Activated T-cell treated with anti-CD3 and anti-CD28 coated beads for 4 hours (primary cell): Measurements from ENCODE around the gene SUGCT.

Experiments used
- DNase-seq: peaks from one replicate; pipeline ENCODE4 v3.0.0-alpha.2; 2020

The SUGCT gene

DNA sequence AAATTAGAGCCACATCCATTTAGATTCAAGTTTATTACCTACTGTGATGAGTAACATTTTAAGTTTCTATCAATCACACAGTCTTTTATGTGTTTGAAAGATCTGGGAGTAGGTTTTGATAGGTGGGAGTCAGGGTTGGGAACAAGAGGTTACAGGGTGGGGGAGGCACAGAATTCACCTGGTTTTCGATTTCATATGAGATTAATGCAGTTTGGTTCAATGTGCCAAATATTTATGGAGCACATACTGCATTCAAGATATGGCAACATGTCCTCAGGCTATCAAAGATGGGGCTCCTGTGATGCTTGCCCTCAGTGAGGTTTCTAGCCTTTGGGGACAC is 564.1 kb downstream of the SUGCT start:
- no peak for DNase-seq

DNA sequence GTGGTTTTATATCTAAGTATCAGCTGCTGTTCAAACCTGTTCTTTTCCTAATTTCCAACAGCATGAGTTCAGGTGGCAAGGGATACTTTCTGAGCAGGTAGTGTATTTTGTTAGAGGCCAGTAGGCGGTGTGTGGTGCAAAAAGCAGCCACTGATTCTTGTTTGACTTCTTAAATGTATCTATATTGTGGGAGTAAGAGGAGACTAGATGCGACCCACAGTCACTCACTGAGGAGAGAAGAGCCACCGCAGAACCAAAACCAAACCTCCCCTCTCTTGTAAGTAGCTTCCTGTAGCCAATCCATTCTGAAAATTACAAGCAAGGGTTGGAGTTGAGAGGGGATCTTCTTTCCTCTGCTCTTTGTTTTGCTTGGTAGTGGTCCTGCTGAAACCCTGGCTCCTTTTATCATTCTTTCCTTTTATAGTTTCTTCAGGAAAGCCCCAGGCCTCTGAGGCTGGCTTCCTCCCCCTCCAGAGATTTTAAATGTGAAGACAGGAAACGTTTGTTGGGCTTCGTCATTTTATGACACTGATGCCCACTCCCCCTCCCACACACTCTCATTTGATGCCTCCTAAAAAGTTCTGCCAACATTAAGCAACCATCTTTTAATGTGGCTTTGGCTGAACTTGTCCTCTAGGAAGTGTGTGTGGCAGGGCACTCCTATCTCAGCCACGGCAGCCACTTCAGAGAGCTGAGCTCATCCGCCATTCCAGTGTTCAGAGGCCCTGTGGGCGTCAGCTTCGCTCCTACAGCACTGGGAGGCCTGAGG is 566.0 kb downstream of the SUGCT start:
- DNase-seq = no peak

DNA sequence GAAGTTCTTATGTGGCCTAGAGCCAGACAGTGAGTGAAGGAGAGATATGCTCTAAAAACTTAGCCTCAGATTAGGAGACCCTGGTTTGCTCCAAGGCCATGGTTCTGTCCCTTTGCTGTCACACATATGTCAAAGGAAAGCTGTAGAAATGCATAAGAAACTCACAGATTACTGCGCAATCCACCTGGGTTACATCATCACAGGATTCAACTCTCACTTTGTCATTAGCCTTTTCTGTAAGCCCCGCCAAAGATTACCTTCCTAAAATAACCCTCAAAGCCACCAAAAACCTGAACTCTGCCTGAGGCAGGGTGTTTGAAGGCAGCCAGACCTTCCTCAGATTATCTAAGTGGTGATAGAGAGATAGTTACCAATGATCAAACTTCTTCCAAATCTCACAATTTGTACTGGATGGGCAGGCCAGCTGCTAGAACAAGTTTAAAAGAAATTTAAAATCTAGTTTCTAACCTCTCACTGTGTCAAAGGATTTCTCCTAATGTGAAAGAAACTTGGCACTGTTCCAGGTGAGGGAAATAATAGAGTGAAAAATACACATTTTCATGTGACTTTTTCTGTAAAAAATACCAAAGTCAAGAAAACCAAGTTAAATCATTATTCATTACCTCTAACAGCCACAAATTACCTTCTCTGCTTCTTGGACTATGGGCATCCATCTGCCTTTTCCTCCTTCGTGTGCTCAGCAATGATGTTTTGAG is 567.2 kb downstream of the SUGCT start:
- no peak for DNase-seq

DNA sequence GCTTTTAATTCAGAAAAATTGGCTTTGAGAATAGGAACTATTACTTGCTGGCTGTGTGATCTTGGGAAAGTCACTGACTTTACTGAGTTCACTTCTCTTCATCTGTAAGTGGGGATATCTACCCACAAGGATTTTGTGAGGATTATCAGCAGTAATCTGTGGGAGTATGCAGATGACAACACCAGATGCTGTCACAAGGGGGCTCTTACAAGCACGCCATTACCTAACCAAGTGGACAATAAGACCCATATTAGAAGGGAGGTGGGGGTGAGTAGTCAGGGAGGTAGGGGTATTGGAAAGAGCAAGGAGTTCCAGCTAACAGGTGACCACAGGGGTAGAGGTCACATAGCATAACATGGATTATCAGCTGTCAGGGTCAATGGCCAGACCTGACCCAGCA is 569.4 kb downstream of the SUGCT start:
- no peak for DNase-seq

DNA sequence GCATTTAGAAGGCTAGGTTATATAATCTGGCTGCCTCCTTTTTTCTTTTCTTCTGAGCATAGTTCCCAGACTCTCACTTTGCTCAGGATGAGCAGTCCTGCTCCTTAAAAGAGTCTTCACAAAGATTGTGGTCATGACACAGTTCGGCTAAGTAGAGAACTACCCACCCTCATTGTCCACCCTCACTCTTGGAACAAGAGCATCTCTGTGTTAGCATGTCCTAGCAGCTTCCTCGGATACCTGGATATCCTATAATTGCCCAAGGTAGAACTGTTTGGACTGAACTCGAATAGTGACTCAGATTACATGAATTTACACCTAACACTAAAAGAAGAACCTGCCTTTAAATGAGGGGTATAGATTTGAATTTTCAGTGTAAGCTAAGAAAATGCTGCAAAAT is 572.0 kb downstream of the SUGCT start:
- no peak for DNase-seq

DNA sequence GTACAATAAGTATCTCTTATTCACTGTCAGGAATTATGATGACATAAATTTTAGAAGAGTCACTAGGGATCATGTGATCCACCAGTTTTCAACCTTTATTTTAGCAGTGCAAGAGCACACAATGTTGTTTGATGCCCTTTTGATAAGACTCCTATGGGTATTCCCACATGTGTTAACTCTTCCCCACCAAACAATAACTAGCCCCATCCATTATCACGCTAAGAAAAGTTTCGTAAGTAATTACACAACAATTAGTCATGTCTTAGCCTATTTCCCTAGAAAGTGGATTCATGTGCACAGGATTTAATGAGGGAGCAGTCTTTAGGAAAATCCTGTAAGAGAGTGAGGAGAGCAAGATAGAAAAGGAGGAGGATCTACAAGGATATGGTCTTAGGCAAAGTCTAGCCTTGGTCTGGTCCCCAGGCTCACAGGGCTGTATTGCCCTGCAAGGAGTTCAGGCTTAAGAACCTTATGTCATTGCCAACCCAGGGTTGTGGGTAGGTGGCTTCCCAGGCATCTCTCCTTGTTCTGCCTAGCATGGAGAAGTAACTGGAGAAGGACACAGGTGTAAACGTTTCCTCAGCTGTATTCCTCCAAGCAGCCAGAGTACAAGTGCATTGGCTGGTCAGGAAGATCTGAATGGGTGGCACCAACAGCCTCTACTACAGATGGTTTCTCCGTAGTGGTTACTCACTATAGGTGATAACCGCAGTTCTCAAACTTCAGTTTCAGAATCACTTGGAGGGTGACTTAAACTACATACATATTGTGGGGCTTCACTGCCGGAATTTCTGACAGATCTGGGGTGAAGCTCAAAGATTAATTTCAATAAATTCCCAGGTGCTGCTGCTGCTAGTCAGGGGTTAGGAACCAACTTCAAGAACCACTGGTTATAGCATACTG is 574.5 kb downstream of the SUGCT start:
- DNase-seq = no peak

DNA sequence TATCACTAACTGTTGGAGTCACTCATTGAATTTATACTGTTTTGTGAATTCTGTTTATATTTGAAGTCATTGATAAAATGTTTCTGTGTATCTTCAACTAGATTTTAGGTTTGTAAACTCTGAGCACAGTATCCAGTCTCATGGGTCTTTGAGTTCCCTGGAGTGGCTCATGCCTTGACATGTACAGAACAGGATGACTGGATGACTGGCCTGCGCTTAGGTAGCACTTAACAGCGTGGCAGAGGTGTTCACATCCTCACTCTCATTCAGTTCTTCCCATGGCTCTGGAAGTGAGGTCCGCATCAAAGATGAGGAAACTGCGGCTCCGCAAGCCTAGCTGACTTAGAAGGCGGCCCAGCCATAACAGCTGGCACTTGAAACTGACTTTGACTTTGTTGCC is 576.9 kb downstream of the SUGCT start:
- DNase-seq = no peak

DNA sequence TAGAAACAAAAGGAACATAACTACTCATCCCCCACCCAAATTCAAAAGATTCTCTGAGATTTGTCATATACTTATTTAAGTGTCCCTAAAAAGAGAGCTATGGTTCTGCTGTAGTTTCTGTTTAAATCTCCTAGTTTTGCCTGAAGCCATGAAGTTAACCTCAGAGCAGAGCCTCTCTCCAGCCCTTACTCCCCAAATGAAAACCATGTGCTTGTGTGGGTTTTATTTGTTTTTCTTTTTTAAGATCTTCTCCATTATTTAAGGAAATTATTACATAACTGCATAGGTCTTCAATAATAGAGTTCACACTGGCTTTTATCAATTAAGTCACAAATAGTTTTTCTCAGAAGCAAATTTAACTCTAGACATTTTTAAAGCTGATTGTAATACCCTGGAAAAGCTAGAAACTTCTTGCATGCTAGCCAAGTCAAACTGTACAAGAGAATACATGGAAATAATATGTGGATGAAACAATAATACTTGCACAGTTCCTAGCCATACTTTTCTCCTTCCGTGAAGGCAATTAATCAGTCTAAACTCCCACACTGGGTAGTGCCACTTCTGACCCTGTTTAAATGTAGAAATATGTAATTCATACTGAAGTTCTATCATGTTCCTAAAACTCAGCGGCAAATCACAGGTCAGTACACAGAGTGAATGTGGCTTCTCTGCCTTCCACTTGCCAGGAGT is 579.7 kb downstream of the SUGCT start:
- DNase-seq = no peak

DNA sequence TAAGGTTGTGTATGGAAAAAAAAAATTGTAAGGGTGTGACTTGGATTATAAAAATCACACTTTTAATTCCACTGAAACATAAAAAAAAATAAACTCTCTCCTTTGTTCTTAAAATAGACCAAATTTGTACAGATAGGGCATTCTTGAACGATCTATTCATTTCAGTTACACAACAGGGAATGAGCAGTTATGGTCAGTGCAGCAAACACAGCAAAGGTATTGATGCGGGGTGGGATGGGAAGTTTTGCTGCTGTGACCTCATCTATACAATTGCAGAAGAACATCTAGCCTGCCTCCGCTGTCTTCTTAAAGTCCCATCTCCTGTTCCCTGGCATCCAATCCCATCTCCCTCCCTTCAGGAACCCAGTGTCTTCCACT is 580.2 kb downstream of the SUGCT start:
- no peak for DNase-seq

DNA sequence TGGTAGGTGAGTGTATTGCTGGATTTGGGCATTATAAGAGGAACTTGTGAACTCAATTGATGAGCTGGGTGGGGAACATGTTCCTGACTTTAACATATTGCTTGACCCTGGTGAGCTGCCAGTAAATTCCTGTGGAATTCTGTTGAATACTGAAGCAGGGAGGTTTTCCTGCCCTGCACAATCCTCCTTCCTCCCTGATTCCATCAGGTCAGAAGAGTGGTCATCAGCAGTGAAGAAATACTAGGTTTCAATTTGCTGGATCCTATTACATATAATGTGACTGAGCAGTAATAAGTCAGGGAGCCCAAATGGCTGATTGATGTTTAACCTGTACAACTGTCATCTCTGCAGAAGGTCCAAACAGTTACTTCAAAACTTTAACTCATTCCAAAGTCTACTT is 581.2 kb downstream of the SUGCT start:
- no peak for DNase-seq

DNA sequence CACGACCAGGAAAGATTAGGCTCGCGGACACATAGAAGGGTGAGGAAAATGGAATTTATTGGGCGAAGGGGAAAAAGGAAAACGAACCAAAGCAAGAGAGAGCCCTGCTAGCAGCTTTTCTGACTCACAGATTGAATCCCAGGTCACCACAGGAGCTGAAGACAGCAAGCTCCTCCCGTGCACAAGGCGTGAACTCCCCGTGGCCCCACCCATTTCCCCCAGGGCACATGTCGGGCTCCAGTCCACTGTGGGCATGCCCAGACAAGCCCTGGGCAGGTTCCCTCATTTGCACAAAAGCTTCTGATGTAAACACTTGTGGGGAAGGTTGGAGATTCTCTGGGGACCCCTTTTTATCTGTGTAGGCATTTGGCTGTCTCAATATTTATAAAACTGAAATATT is 582.4 kb downstream of the SUGCT start:
- DNase-seq = no peak

DNA sequence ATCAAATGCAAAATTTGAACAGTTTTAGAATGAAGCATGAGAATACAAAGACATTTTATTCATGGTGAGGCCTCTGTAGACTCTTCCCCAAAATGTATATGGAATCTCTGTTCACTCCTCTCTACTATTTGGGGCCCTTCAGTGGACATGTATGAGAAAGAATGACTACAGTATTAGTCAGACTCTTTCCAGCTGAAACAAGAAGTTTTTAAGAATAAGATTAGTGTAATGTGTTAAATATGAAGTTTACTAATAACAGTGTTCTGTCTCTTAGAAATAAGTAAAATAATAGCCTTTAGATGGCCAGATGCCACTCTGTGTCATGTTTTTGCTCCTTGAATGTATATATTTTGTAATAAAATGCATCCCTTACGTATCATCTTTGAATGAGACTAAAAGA is 585.6 kb downstream of the SUGCT start:
- DNase-seq = no peak

DNA sequence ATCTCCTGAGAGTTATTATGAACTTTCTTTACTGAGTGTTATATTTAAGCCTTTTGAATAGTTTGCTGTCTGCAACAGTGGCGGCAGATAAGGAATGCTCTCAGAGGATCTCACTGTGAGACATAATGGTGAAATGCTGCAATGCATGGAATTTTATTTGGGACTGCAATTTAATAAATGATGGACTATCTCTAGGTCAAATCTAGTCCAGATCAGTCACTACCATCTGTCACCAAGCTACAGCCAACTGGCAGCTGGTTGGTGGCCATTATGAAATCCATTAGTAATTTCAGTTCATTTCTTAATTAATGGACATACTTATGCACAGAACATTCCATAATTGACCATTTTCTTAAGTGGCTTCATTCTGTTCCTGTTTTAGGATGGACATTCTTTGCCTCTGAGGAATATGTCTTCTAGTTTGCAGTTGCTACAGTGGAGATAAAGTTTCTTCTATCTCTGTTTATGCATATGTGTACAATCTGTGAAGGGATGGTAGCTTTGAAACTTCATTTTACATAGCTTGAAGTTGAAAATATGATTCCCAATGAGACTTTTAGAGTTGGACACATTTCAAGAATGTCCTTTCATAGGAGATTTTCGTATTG is 586.6 kb downstream of the SUGCT start:
- DNase-seq = no peak

DNA sequence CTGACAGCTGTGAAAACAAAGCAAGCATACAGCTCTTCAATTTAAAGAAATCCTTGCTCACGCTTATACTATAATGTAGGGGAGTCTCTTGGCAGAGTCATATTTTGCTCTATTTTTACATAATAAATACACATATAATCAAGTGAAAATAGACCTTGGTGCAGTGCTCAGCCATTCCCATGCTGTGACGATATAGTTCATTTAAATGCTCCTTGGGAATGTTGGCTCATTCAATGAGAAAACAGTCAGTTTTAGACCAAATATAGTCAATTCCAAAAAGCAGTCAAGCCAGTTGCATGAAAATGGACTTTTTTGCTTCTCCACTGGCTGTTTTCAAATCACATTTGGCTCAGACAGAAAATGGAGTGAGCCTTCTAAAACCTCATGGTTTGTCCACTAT is 587.4 kb downstream of the SUGCT start:
- no peak for DNase-seq

DNA sequence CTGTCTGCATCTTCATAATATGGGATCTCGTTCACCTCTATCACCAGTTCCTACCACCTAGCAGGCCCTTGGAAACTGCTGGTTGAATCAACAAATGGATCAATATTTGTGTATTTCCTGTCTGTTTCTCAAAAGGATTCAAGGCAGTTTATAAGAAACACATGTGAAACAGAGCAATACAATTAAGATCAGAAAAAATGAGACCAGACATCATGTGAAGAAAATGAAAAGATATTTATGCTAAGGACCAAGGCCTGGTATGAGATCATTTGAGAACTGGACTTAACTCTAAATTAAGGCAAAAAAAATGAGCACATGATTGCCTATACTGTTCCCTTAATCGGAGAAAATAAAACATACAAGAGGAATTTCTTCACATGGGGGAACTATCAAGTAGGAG is 589.0 kb downstream of the SUGCT start:
- DNase-seq = no peak

DNA sequence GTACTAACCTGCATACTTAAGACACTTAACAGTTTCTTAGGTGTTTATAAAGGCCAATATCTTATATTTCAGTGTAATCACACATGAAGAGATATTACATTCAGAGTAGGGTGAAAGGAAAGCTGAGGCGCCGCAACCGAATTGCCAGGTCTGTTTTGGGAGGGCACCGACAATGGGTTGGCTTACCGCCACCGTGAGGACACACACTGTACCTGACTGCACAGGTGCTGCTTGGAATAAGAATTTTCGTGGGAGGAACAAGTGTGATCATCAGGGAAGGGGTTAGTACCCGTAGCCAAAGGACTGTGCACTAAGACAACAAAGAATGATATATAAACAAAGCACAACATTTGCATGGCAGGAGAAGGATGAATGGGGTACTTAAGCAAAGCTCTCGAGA is 591.8 kb downstream of the SUGCT start:
- DNase-seq = no peak

DNA sequence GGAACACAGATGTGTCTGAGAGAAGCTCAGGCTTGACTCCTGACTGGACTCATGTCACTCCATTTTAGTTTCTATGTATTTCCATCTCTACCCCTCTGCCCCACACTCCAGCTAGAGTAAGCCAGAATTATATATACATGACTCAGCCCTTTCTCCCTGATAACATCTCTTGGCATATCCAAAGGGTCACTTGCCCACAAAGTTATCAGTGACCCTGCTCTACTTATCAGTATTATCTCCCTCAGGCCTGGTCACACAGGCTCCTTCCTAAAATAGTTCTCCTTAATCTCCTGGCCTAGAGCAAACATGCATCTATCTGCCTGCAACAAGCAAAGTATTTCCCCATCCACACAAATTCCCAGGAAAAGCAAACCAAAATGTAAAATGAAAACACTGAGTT is 598.3 kb downstream of the SUGCT start:
- DNase-seq = no peak

DNA sequence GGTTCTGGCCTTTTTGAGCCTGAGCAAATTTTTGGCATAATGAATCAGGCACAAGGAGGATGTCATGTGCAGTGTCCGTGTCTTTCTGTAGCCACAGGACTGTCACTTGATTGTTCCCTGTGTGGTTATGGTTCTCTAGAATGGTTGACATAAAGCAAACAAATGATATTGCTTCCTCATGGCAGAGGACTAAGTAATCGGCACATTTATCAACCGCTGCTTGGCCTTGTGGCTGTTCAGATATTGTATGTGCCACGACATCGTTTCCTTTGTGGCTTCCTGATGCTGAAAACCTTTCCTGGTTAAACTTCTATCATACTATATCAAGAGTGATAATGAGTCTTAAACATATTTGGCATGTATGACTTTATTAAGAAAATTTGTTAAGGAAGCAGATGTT is 598.8 kb downstream of the SUGCT start:
- no peak for DNase-seq

DNA sequence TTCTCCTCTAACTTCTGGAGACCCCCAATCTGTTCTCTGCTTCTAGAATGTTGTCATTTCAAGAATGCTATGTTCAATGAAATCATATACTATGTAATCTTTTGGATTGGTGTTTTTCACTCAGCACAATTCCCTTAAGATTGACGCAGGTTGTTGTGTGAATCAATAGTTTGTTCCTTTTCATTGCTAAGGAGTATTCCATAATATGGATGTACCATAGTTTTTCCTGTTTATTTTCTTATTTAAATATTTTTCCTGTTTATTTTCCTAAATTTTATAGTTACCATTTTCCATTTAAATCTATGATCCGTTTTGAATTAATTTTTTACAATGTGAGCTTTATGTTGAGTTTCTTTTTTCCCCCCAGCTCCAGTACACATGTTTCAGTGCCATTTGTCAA is 604.5 kb downstream of the SUGCT start:
- no peak for DNase-seq

DNA sequence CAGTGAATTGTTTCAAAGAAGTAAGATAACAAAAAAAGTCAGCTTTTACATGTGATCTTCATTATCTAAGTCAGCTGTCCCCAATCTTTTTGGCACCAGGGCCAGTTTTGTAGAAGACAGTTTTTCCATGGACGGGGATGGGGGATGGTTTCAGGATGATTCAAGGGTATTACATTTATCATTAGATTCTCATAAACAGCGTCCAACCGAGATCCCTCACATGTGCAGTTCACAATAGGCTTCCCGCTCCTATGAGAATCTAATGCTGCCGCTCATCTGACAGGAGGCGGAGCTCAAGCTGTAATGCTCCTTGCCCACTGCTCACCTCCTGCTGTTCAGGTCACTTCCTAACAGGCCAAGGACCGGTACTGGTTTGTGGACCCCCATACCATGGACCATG is 607.5 kb downstream of the SUGCT start:
- no peak for DNase-seq

DNA sequence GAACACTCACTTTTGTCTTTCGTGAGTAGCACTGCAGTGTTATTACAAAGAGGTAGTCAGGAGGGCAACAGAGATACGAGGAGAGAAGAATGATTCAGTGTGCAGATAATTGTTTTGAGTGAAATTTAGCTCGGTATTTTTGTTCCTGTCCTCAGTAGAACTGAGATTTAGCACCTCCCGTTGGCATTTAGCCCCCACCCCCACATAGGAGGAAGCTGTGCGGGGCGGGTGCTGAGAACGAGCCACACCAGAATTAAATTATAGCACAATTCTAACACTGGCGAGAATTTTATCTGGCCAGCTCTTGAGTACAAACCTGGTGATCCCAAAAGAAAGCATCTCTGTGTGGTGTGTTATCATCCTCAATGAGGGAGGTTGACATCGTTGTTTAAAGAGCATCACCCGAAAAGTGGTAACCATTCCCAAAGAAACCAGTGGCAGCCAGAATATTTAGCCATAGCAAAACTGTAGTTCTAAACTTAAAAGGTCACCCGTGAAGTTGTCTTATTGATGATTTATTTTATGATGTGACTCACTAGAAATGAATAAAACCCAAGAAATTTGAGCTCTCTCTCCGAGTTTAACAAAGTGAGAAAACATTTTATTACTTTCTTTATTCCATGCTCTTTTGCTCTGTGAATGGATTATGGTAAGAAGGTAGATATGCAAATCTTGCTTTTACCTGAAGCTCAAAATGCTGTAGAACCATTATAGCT is 612.2 kb downstream of the SUGCT start:
- DNase-seq = no peak

DNA sequence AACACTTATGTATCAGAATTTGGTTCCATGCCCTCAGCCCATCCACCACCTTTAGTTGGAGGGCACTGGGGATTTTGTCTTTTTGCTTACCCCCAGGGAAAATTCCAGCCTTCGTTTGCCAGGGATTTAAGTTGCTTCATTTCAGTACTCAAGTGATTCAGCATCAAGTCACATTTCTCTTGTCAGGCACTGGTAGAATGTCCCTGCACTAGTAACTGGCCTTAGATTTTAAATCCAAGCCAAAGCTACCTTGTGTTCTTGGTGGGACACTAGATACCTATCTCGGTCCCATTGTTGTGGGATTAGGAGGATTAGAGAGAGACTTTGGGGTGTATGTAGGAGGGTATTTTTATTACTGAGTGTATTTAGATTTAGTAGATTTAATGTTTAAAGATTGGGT is 613.1 kb downstream of the SUGCT start:
- DNase-seq = no peak
